Effector memory CD4-positive, alpha-beta T cell (primary cell): ENCODE results near the gene RPS25.
"Not testable (repeated sequence)": the region's sequence is repeated elsewhere in the genome, so short reads cannot be mapped to it uniquely, and the experiment has no call there.

Source experiments
- DNase-seq, 3 donors: peaks; one replicate each; pipeline ENCODE4 v3.0.0-alpha.2; 2020
- H3K27ac ChIP-seq: 2 replicates; pipeline ENCODE4 v1.7.0; 2013; ENCODE audit warnings: mild to moderate bottlenecking, low read length, moderate library complexity; ENCODE audit not compliant: insufficient read depth, poor library complexity, severe bottlenecking
- H3K27me3 ChIP-seq: replicated peaks from 2 replicates; pipeline ENCODE4 v1.7.0; 2013; ENCODE audit warnings: mild to moderate bottlenecking, low read length; ENCODE audit not compliant: insufficient read depth, control insufficient read depth, poor library complexity, severe bottlenecking
- H3K36me3 ChIP-seq: 2 replicates; pipeline ENCODE4 v1.7.0; 2013; ENCODE audit warnings: mild to moderate bottlenecking, low read length, moderate library complexity; ENCODE audit not compliant: control insufficient read depth, insufficient read depth
- H3K4me1 ChIP-seq: 2 replicates; pipeline ENCODE4 v1.7.0; 2013; ENCODE audit warnings: low read length, mild to moderate bottlenecking; ENCODE audit not compliant: control insufficient read depth, insufficient read depth, poor library complexity, severe bottlenecking
- H3K4me3 ChIP-seq: 2 replicates; pipeline ENCODE4 v1.7.0; 2013; ENCODE audit warnings: low read length, low read depth, mild to moderate bottlenecking; ENCODE audit not compliant: insufficient read depth, poor library complexity, severe bottlenecking
- H3K9me3 ChIP-seq: 2 replicates; pipeline ENCODE4 v1.7.0; 2013; ENCODE audit warnings: mild to moderate bottlenecking, low read length, moderate library complexity; ENCODE audit not compliant: control insufficient read depth
- total RNA-seq, 3 donors: gene quantifications; one replicate each; lab custom pipeline; 2026; lab: John Stamatoyannopoulos, UW

The RPS25 gene
- 664 to 1,210 (median 845) reads per million in 3 donors for total RNA-seq

DNA sequence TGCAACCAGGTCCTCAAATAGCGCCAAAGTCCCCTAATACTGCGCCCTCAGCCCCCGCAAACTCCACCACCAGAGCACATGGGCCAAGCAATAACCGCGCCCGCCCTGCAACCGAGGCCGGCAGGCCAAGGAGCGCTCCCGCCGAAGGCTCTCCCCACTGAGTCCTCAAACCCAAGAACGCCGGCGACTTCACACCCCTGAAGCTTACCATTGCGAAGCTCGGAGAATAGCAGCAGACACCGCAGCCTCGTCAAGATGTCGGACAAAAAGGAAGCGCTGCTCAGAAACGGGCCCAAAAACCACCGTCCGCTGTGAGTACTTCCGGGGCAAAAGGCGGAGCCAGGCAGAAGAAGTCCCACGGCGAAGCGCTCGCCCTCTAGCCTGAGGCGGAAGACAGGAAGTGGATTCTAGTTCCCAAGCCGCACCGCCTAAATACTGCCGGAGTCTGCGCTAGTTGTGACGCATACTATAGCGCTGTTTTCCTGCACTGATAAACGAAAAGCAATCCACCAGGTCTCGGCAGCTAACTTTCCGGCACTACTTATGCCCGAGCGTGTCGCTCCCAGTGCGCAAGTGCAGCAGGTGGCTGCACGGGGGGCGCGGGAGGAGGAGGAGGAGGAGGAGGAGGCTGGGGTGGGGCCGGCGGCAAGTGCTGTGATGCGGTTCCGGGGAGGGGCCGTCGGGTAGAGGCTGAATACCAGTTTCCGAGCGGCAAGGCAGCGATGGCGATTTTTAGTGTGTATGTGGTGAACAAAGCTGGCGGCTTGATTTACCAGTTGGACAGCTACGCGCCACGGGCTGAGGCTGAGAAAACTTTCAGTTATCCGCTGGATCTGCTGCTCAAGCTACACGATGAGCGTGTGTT, at the start of gene RPS25, which contains the start of gene TRAPPC4:
RPS25 (minus strand) TSS at position 270 of the 865 bp plus-strand sequence; CDS start at position 211, 59 bp downstream.
TRAPPC4 (plus strand) TSS at position 693 of the 865 bp plus-strand sequence; CDS start at position 723, 30 bp downstream.
- Histone ChIP-seq H3K27ac (peak within 1 kb of the TSS; percentile 95), H3K27me3 (no peaks in the 10 kb centered on the region), H3K4me1 (peaks cover 19% of the 10 kb centered on the region), H3K36me3 (peaks cover 50% of the 10 kb centered on the region), H3K9me3 (no peaks in the 10 kb centered on the region), H3K4me3 (peak within 1 kb of the TSS; percentile 81)
- DNase-seq = peak; percentile 88 to 94 (median 93)

DNA sequence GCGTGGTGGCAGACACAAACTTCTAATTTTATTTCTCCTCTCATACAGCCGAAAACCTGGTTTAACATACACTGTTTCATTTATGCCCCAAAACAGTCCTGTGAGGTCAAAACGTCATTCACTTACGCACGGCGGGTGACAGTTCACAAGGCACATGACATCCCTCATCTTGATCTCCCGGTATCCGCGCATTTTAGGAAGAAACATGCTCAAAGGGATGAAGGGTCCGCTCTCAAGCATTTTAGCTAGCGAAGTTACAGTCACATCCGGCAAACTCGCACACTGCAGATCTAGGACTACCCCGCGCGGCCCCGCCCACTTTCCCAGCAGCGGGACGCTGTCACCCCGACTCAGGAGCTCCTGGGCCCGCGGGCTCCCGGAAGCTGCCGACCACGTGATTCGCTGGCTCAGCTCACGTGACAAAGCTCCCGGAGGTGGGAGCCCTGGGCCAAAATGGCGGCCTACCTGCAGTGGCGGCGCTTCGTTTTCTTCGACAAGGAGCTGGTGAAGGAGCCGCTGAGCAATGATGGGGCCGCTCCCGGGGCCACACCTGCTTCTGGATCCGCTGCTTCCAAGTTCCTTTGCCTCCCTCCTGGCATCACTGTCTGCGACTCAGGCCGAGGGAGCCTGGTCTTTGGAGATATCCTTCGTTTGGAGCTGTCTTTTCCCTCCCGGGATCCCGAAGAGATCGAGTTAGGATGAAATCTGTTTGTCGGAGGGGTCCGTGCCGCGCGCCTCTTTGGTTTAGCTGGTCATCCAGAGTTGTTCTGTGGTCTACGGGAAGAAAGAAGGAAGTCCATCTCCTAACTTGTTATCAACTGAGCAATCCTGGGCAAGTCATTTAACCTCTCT, 49.5 kb upstream of the RPS25 start, which contains the start of gene VPS11:
VPS11 (plus strand) TSS at position 448 of the 852 bp plus-strand sequence; CDS start at position 454, 6 bp downstream.
- Histone ChIP-seq H3K4me3 (peak within 1 kb of the TSS; percentile 68), H3K27ac (peak within 1 kb of the TSS; percentile 89)

DNA sequence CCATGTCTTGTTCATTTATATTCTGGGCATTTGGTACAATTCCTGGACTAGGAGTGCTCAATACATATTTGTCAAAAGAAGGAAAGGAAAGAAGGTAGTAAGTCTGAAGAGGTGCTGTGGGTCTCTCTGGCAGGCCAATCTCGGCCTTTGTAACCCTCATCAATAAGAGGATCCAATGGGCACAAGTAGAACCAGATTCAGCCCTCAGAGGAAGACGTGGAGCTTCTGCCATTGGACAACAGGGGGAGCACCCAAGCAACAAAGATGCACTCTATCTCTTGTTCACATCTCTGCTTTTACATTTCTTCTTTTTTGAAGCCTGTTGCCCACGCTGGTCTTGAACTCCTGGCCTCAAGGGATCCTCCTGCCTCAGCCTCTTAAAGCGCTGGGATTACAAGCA, 47.2 kb upstream of the RPS25 start:
- H3K9me3 ChIP-seq = no peaks in the 10 kb centered on the region
- peaks cover 11% of the 10 kb centered on the region for H3K4me1 ChIP-seq
- H3K4me3 ChIP-seq = no peak overlapping the region
- peaks cover 3% of the 10 kb centered on the region for H3K36me3 ChIP-seq
- no peak overlapping the region for H3K27ac ChIP-seq
- DNase-seq = peak in 1 of 3 donors; percentile 17
- H3K27me3 ChIP-seq = no peaks in the 10 kb centered on the region

More for the DNA sequence above, 49.5 kb upstream of the RPS25 start, which contains the start of gene VPS11:
- Histone ChIP-seq H3K4me1 (peaks cover 11% of the 10 kb centered on the region), H3K9me3 (no peaks in the 10 kb centered on the region), H3K36me3 (peaks cover 20% of the 10 kb centered on the region), H3K27me3 (no peaks in the 10 kb centered on the region)
- DNase-seq = peak; percentile 96 to 98 (median 96)

DNA sequence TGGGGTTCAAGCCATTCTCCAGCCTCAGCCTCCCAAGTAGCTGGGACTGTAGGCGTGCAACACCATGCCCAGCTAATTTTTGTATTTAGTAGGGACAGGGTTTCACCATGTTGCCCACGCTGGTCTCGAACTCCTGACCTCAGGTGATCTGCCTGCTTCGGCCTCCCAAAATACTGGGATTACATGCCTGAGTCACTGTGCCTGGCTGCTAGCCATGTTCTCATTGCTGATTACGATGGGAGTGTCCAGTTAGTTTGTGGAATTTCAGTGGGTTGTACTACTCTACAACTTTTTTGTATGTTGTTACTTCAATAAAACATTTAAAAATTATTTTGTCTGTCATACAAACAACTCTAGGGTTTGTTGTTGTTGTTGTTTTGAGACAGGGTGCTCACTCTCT, 44.6 kb upstream of the RPS25 start:
- no peak for DNase-seq
- Histone ChIP-seq H3K36me3 (no peaks in the 10 kb centered on the region), H3K27me3 (no peaks in the 10 kb centered on the region), H3K4me3 (no peak overlapping the region), H3K9me3 (no peaks in the 10 kb centered on the region), H3K4me1 (peaks cover 11% of the 10 kb centered on the region), H3K27ac (no peak overlapping the region)

DNA sequence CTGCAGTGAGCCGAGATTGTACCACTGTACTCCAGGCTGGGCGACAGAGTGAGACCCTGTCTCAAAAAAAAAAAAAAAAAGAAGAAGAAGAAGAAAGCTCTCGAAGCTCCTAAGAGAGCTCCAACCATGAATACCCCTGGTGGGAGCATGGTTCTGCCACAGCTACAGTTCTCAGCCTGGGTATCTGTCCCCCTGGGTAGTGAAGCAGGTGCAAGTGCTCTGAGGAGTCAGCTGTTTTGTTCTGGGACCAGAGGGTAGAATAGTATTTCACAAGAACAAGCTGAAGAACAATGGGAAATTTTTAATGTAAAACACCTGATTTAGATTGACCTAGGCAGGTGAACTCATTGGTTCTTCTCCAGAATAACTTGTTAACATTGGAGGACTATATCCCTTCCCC, 43.1 kb upstream of the RPS25 start:
- peaks cover 13% of the 10 kb centered on the region for H3K4me1 ChIP-seq
- H3K9me3 ChIP-seq = no peaks in the 10 kb centered on the region
- no peak overlapping the region for H3K27ac ChIP-seq
- DNase-seq = no peak
- no peaks in the 10 kb centered on the region for H3K36me3 ChIP-seq
- H3K27me3 ChIP-seq = no peaks in the 10 kb centered on the region
- H3K4me3 ChIP-seq = no peak overlapping the region

DNA sequence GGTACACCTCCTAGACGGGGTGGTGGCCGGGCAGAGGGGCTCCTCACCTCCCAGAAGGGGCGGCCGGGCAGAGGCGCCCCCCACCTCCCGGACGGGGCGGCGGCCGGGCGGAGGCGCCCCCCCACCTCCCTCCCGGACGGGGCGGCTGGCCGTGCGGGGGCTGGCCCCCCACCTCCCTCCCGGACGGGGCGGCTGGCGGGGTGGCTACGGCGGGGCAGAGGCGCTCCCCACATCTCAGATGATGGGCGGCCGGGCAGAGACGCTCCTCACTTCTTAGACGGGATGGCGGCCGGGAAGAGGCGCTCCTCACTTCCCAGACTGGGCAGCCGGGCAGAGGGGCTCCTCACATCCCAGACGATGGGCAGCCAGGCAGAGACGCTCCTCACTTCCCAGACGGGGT, 41.0 kb upstream of the RPS25 start:
- H3K27ac ChIP-seq, H3K36me3 ChIP-seq, H3K27me3 ChIP-seq, H3K9me3 ChIP-seq, DNase-seq, H3K4me3 ChIP-seq: not testable (repeated sequence)
- H3K4me1 ChIP-seq = peaks cover 22% of the 10 kb centered on the region

DNA sequence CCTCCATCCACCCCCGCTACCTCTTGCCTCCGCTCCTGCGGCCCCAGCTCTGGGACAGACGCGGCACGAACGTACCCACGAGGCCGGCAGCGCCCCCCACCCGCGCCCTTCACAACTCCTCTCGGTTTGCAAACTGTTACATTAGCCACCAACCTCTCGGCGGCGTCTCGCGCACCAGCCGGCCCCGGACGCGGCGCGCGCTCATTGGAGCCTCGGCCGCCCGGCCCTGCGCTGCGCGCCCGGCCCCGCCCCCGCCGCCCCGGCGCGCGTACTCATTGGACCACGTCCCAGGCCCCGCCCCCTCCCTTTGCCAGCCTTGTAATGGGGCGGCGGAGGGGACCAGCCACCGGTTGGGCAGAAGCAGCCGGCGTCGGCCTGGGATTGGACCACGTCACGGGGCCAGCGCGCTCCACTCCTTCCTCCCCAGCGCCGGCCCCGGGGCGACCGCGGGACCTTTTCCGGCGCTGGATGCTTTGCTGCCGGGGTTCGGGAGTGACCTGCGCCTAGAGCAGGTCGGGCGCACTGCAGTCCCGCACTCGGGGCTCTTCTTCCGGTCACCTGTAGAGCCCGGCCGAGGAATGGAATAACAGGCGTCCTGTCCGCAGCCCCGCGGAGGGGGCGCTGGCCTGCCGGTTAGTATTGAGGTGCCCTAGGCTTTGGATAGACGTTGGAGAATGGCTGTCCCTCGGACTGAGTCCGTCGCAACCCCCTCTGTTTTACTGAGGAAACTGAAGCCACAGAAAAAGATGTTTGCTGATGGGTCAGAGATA, 39.0 kb upstream of the RPS25 start, which contains the start of gene HYOU1:
HYOU1 (minus strand) TSS at position 206 of the 770 bp plus-strand sequence. CDS start 1,045 bp downstream, outside the sequence.
- DNase-seq = peak; percentile 97 to 98 (median 98)
- Histone ChIP-seq H3K9me3 (no peaks in the 10 kb centered on the region), H3K4me1 (peaks cover 22% of the 10 kb centered on the region), H3K27me3 (no peaks in the 10 kb centered on the region), H3K4me3 (peak within 1 kb of the TSS; percentile 90), H3K27ac (peak within 1 kb of the TSS; percentile 91), H3K36me3 (peaks cover 28% of the 10 kb centered on the region)

DNA sequence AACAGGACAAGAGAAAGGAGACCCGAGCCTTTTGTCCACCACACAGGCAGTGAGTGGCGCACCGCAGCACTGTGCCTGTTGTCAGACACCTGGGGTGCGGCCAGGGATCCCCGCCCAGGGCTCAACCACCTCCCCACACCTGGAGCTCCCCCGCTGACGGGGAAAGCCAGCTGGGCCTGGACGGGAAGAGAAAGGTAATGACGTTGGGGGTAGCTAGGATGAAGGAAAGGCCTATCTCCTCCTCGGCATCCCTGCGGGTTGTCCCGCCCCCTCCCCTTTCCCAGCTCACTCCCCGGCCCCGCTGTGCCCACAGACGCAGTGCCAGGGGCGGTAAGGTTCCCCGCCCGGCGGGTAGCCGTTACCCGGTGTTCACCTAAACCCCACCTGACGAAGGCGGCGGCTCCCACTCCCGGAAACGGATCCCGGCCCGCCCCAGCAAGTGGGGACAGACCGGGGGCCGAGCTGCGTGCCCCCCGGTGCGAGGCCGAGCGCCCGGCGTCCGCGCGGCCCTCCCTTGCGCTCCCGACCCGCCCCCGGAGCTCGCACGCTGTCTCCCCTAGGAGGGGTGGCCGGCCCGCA, 38.4 kb upstream of the RPS25 start:
- DNase-seq = peak; percentile 46 to 56 (median 51)
- no peaks in the 10 kb centered on the region for H3K27me3 ChIP-seq

DNA sequence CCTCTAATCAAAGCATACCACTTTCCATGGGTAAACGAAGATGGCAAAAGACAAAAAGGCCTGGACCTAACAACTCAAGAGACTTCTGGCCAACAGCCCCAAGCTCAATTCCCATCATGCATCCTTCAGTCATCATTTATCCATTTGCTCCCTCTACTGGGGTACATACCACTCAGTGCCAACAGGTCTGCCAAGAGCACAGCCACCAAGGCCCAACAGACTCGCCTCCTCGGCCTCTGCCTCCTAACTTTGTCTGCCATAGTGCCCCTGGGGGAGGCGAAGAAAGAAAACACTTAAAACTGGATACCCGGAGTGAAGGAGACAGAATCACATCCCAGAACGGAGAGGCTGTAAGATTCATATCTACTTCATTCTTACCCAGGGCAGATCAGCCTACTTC, 37.8 kb upstream of the RPS25 start:
- H3K36me3 ChIP-seq = peaks cover 41% of the 10 kb centered on the region

More for the DNA sequence above, 38.4 kb upstream of the RPS25 start:
- Histone ChIP-seq H3K36me3 (peaks cover 35% of the 10 kb centered on the region), H3K4me1 (peaks cover 22% of the 10 kb centered on the region), H3K9me3 (no peaks in the 10 kb centered on the region), H3K27ac (peak overlapping the region; percentile 91), H3K4me3 (peak overlapping the region; percentile 89)

More for the DNA sequence above, 37.8 kb upstream of the RPS25 start:
- Histone ChIP-seq H3K4me3 (peak overlapping the region; percentile 89), H3K4me1 (peaks cover 22% of the 10 kb centered on the region), H3K27ac (peak overlapping the region; percentile 91), H3K27me3 (no peaks in the 10 kb centered on the region), H3K9me3 (no peaks in the 10 kb centered on the region)
- DNase-seq = no peak
